Coronary artery (tissue), 2 donors: ENCODE measurements around the gene GP2.

Experiments
- DNase-seq: peaks from one replicate; pipeline ENCODE4 v3.0.0-alpha.2; 2017; ENCODE audit warnings: low spot score
- H3K27ac ChIP-seq, 2 donors: fragments of 200-600 bp; sonication (generic); one replicate each; pipeline ENCODE4 v1.5.1; 2016 to 2019
- H3K4me3 ChIP-seq: fragments of 200-600 bp; sonication (generic); 2 replicates; pipeline ENCODE4 v1.5.1; 2016; ENCODE audit warnings: mild to moderate bottlenecking, moderate library complexity
- TF ChIP-seq, protein P1 (sequence below): fragments of 200-600 bp; sonication (generic); IDR thresholded peaks from one replicate; pipeline ENCODE4 v1.5.1; 2019; ENCODE audit warnings: antibody characterized with exemption

The GP2 gene

DNA sequence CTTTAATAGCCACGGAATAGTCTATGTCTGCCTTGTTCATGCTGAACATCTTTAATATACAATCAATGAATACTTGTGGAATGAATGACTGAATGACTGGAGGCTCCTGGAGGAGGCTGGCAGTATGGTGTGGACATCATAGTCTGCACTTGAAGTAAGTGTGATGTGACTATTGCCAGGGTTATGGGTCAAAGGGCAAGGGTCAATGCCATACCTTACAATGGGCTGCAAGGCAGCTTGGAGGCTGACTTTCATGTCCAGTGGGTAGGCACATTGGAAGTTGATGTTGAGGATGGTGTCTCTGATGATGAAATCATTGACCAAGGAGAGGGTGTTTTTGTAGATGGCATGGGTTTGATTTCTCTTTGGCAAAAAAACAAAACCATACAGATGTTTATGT is 7.9 kb downstream of the GP2 start:
- no peak for DNase-seq
- H3K27ac ChIP-seq: no peak overlapping the region
- H3K4me3 ChIP-seq: no peak overlapping the region
- TF ChIP-seq, protein P1, sequence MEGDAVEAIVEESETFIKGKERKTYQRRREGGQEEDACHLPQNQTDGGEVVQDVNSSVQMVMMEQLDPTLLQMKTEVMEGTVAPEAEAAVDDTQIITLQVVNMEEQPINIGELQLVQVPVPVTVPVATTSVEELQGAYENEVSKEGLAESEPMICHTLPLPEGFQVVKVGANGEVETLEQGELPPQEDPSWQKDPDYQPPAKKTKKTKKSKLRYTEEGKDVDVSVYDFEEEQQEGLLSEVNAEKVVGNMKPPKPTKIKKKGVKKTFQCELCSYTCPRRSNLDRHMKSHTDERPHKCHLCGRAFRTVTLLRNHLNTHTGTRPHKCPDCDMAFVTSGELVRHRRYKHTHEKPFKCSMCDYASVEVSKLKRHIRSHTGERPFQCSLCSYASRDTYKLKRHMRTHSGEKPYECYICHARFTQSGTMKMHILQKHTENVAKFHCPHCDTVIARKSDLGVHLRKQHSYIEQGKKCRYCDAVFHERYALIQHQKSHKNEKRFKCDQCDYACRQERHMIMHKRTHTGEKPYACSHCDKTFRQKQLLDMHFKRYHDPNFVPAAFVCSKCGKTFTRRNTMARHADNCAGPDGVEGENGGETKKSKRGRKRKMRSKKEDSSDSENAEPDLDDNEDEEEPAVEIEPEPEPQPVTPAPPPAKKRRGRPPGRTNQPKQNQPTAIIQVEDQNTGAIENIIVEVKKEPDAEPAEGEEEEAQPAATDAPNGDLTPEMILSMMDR: no peak

DNA sequence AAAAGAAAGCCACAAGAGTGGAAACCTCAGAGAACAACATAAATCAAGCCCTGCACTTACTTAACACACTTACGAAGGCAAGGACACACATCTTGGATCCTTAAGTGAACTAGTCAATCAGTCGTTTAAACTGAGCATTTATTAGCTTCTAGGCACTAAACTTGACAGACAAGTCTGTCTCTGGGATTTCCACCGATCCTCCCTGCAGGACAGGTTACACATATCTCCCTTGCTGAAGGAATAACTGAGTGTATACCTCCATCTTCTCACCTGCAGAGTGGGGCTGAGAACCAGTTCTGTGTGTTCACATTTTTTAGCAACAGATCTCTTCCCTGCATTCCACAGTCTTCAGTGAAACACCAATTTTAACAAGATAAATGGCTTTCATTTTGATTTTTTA is 8.9 kb downstream of the GP2 start:
- TF ChIP-seq, protein P1: no peak
- no peak overlapping the region for H3K4me3 ChIP-seq
- H3K27ac ChIP-seq: no peak overlapping the region
- no peak for DNase-seq

DNA sequence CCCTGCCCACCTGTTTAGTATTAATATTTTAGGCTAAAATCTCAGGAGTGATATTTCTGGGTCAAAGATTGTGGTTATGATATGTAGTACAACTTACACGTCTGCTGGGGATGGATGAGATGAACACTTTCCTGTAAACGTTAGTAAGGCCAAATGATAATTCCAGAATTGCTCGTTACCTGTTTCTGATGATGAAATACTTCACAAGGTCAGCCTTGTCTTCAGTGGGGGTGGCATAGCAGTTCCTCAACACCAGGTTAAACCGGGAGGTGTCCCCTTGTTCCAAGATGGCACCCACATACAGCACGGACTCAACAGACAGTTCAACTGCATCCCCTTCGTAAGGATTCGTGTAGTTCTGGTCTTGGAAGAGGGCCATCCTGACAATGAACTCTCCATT is 9.3 kb downstream of the GP2 start:
- H3K4me3 ChIP-seq: no peak overlapping the region
- TF ChIP-seq, protein P1: no peak
- no peak for DNase-seq
- no peak overlapping the region for H3K27ac ChIP-seq

DNA sequence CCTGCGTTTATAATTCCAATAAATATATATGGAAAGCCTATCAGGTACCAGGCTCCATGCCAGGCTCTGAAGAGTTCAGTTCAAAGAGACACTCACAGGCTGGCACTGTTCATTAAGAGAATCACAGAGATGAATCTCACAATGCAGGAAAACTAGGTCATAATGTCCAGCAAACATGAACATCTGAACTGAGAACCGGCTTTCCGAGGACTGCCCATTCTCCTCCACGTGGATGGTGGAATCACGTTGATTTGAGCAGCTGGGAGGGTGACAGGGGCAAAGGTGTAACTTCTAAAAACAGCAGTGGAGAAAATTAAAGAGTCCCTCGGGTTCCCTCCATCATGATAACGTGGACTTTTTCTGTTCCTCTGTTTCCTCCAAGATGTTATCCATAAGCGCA is 10.2 kb downstream of the GP2 start:
- H3K4me3 ChIP-seq: no peak overlapping the region
- H3K27ac ChIP-seq: no peak overlapping the region
- TF ChIP-seq, protein P1: no peak
- DNase-seq: no peak

DNA sequence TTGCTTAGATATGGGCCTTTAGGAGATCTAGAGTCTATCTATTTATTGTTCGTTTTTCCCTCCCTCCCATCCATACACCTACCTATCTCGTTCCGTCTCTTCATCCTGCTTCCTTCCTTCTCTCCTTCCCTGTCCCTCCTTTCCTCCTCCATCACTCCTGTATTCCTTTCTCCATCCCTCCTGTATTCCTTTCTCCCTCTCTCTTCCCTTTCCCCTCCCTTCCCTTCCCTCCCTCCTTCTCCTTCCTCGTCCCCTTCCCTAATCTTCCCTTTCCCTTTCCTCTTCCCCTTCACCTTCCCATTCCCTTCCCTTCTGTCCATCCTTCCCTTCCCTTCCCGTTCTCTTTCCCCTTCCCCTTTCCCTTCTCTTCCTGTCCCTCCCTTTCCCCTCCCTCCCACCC is 10.6 kb downstream of the GP2 start:
- Histone ChIP-seq H3K4me3 (no peak overlapping the region), H3K27ac (no peak overlapping the region)
- no peak for DNase-seq
- TF ChIP-seq, protein P1: no peak

DNA sequence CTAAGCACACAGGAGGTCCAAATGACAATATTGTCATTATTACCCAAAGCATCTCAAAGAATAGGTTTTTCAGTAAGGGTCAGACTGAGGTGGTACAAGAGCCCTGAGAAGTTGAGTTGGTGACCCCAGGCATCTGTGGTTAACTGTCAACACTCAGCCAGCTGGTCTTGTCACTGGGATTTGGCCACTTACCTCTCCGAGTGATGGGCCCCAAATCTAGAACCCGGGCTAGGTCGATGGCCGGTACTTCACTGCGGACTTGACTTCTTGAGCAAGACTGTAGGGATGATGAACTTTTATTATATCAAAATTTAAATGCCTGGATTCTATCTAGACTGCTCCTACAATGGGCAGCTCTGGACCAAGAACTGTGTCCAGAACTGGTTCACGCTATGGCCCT is 11.5 kb downstream of the GP2 start:
- DNase-seq: no peak
- no peak overlapping the region for H3K27ac ChIP-seq
- TF ChIP-seq, protein P1: no peak
- no peak overlapping the region for H3K4me3 ChIP-seq

DNA sequence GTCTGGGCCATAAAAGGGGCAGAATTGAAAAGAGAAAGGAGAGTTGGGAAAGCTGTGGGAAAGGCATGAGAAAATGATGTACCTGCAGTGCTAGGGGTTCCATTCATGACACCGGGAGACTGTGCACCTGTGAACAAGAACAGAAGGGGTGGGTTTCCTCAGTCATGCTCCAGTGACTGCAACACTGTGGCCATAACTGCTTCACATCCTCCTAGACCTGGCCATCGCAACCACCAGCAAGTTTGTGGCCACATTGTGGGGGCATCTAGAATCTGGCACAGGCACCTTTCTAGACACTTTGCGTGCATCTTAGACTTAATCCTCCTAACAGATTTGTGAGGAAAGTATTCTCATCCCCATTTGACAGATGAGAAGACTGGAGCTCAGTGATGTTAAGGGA is 12.7 kb downstream of the GP2 start:
- no peak for DNase-seq
- TF ChIP-seq, protein P1: no peak
- no peak overlapping the region for H3K27ac ChIP-seq
- no peak overlapping the region for H3K4me3 ChIP-seq
